ENCODE results near the gene CTNNBL1. TPM values are rescaled to one million over a fixed set of nuclear protein-coding genes. Genes with fewer than 3 reads are reported as not detected.
"Not testable (repeated sequence)": the region's sequence is repeated elsewhere in the genome, so short reads cannot be mapped to it uniquely, and the experiment has no call there.

The CTNNBL1 gene
- total RNA-seq, 1 experiment from 2014 or later, result 203 TPM

DNA sequence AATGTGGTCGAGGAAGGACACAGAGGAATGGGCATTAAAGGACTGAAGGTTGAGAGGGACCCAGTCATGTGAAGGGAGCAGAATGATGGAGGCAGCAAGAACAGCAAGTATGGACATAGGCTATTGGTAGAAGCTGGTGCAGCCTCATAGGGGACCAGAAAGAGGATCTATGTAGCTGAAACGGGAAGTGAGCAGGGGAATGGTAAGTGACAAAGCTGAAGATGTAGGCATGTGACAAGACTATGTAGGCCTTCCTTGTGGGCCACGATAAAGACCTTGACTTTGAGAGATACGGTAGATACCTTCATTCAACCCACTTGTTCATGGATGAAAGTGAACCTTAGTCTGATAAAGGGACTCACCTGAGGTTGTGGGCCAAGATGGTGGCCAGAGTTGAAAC is 3.5 kb downstream of the CTNNBL1 start:
- Histone ChIP-seq H3K36me3 (ENCODE audit: control insufficient read depth, insufficient read depth, low read length) (no peaks in the 10 kb centered on the region; the same call in 1 of the 2 replicates), H3K4me3 (ENCODE audit: low read depth, low read length) (no peak overlapping the region), H3K4me1 (peaks cover 21% of the 10 kb centered on the region), H3K9me3 (no peaks in the 10 kb centered on the region), H3K27me3 (replicated peaks; ENCODE audit: control insufficient read depth, insufficient read depth, low read length) (no peaks in the 10 kb centered on the region)
- no TSS peak for BruUV-seq (replicated peaks)
- ChIA-PET CTCF (interaction anchor here (0.7 kb wide), 1 partner anchor 21 kb away, joined by 3 read pairs; no protein-coding TSS in a partner anchor), POLR2A (no interaction called here)
- Mint-ChIP-seq H3K4me3 (ENCODE audit: unreplicated experiment) (no peak overlapping the region), H3K27ac (ENCODE audit: unreplicated experiment) (no peak overlapping the region), H3K36me3 (ENCODE audit: insufficient read depth, unreplicated experiment) (peaks cover 12% of the 10 kb centered on the region), H3K4me1 (ENCODE audit: low read depth, unreplicated experiment) (peaks cover 5% of the 10 kb centered on the region), H3K27me3 (ENCODE audit: insufficient read depth, unreplicated experiment) (no peaks in the 10 kb centered on the region), H3K9me3 (ENCODE audit: unreplicated experiment) (no peaks in the 10 kb centered on the region)
- no peak for DNase-seq
- intact Hi-C loops (cut with micrococcal nuclease; ENCODE audit: unreplicated experiment), result no loop called here
- no peak for TF ChIP-seq CTCF (IDR thresholded peaks at IDR 0.05; ENCODE audit: insufficient read depth in 1 of 2, low read depth in 1 of 2, low read length in 1 of 2, severe bottlenecking in 1 of 2, unreplicated experiment in 1 of 2)

DNA sequence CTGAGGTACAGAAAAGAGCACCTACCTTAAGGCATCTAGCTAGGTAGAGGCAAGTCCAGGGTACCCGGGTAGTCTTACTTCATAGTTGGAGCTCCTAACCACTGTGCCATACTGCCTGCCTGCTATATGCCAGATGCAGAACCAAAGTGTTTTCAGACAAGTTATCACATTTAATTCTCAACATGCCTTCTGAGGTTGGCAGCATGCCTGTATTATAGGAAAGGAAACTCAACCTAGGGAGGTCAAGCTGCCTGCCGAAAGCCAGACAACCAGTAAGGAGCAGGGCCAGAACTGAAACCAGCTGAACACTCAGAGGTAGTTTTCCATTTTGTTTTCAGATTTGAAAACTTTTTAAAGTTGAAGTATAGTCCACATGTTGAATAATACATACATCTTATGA is 5.4 kb downstream of the CTNNBL1 start:
- CTCF ChIA-PET, result no interaction called here
- intact Hi-C loops (cut with micrococcal nuclease; ENCODE audit: unreplicated experiment), result no loop called here
- no peak overlapping the region for H3K4me3 Mint-ChIP-seq (ENCODE audit: unreplicated experiment)

GRCh38 chr20:37700301-37700700 is 6.5 kb downstream of the CTNNBL1 start:
- CTCF ChIA-PET, result no interaction called here
- Histone ChIP-seq H3K4me3 (ENCODE audit: low read depth, low read length) (no peak overlapping the region), H3K27me3 (replicated peaks; ENCODE audit: control insufficient read depth, insufficient read depth, low read length) (no peaks in the 10 kb centered on the region), H3K36me3 (ENCODE audit: control insufficient read depth, insufficient read depth, low read length) (no peaks in the 10 kb centered on the region; the same call in 1 of the 2 replicates), H3K9me3 (no peaks in the 10 kb centered on the region), H3K4me1 (peaks cover 20% of the 10 kb centered on the region)
- Mint-ChIP-seq H3K4me1 (ENCODE audit: low read depth, unreplicated experiment) (peaks cover 5% of the 10 kb centered on the region), H3K27ac (ENCODE audit: unreplicated experiment) (no peak overlapping the region), H3K27me3 (ENCODE audit: insufficient read depth, unreplicated experiment) (no peaks in the 10 kb centered on the region), H3K9me3 (ENCODE audit: unreplicated experiment) (no peaks in the 10 kb centered on the region), H3K4me3 (ENCODE audit: unreplicated experiment) (no peak overlapping the region), H3K36me3 (ENCODE audit: insufficient read depth, unreplicated experiment) (peaks cover 12% of the 10 kb centered on the region)
- no peak for DNase-seq
- POLR2A ChIA-PET, result no interaction called here
- BruUV-seq (replicated peaks), result no TSS peak
- intact Hi-C loops (cut with micrococcal nuclease; ENCODE audit: unreplicated experiment), result no loop called here
- TF ChIP-seq CTCF (IDR thresholded peaks at IDR 0.05; ENCODE audit: insufficient read depth in 1 of 2, low read depth in 1 of 2, low read length in 1 of 2, severe bottlenecking in 1 of 2, unreplicated experiment in 1 of 2), result no peak

More for the DNA sequence above, 5.4 kb downstream of the CTNNBL1 start:
- Mint-ChIP-seq H3K27me3 (ENCODE audit: insufficient read depth, unreplicated experiment) (no peaks in the 10 kb centered on the region), H3K27ac (ENCODE audit: unreplicated experiment) (no peak overlapping the region), H3K4me1 (ENCODE audit: low read depth, unreplicated experiment) (peaks cover 5% of the 10 kb centered on the region), H3K9me3 (ENCODE audit: unreplicated experiment) (no peaks in the 10 kb centered on the region), H3K36me3 (ENCODE audit: insufficient read depth, unreplicated experiment) (peaks cover 12% of the 10 kb centered on the region)
- POLR2A ChIA-PET, result no interaction called here
- no TSS peak for BruUV-seq (replicated peaks)
- no peak for DNase-seq
- no peak overlapping the region for H3K4me3 ChIP-seq (ENCODE audit: low read depth, low read length)
- H3K36me3 ChIP-seq (ENCODE audit: control insufficient read depth, insufficient read depth, low read length), result no peaks in the 10 kb centered on the region; the same call in 1 of the 2 replicates
- H3K27me3 ChIP-seq (replicated peaks; ENCODE audit: control insufficient read depth, insufficient read depth, low read length), result no peaks in the 10 kb centered on the region
- no peak for TF ChIP-seq CTCF (IDR thresholded peaks at IDR 0.05; ENCODE audit: insufficient read depth in 1 of 2, low read depth in 1 of 2, low read length in 1 of 2, severe bottlenecking in 1 of 2, unreplicated experiment in 1 of 2)
- peaks cover 26% of the 10 kb centered on the region for H3K4me1 ChIP-seq
- no peaks in the 10 kb centered on the region for H3K9me3 ChIP-seq

DNA sequence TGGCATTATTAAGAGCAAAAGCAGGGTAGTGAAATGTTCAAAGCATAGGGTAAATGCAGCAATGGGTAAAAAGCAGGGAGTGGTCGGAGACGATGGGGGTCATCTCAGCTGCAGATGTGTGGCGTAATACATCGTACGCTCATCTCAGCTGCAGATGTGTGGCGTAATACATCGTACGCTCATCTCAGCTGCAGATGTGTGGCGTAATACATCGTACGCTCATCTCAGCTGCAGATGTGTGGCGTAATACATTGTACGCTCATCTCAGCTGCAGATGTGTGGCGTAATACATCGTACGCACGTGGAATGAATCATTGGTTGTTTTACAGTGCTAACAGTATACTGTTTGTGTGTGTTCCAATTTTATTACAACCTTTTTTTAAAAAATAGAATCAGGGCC is 7.8 kb downstream of the CTNNBL1 start:
- H3K27me3 Mint-ChIP-seq (ENCODE audit: insufficient read depth, unreplicated experiment), result not testable (repeated sequence)

More for the DNA sequence above, 7.8 kb downstream of the CTNNBL1 start:
- H3K4me3 Mint-ChIP-seq (ENCODE audit: unreplicated experiment); H3K36me3 Mint-ChIP-seq (ENCODE audit: insufficient read depth, unreplicated experiment); H3K27ac Mint-ChIP-seq (ENCODE audit: unreplicated experiment); BruUV-seq (replicated peaks); H3K9me3 ChIP-seq; POLR2A ChIA-PET; H3K36me3 ChIP-seq (ENCODE audit: control insufficient read depth, insufficient read depth, low read length); CTCF ChIA-PET; H3K9me3 Mint-ChIP-seq (ENCODE audit: unreplicated experiment); H3K4me1 Mint-ChIP-seq (ENCODE audit: low read depth, unreplicated experiment); H3K27me3 ChIP-seq (replicated peaks; ENCODE audit: control insufficient read depth, insufficient read depth, low read length); H3K4me3 ChIP-seq (ENCODE audit: low read depth, low read length): not testable (repeated sequence)
- intact Hi-C loops (cut with micrococcal nuclease; ENCODE audit: unreplicated experiment), result loop anchor here (1.0 kb wide), 1 partner anchor 10 kb away; no protein-coding TSS in a partner anchor
- peaks cover 26% of the 10 kb centered on the region for H3K4me1 ChIP-seq
- peak; percentile 70 to 79 for DNase-seq
